HCEC 1CT (cell line): ENCODE measurements around the gene PMEL.
A peak's percentile ranks its signal among the peaks of the same experiment; 100 is the strongest.
"Not testable (repeated sequence)": the region's sequence is repeated elsewhere in the genome, so short reads cannot be mapped to it uniquely, and the experiment has no call there.

Source experiments
- DNase-seq: peaks from one replicate; pipeline ENCODE4 v3.0.0-alpha.2; 2017

The PMEL gene

GRCh38 chr12:55938826-55939501 lies 26.9 kb downstream of the PMEL start:
- DNase-seq, result no peak

DNA sequence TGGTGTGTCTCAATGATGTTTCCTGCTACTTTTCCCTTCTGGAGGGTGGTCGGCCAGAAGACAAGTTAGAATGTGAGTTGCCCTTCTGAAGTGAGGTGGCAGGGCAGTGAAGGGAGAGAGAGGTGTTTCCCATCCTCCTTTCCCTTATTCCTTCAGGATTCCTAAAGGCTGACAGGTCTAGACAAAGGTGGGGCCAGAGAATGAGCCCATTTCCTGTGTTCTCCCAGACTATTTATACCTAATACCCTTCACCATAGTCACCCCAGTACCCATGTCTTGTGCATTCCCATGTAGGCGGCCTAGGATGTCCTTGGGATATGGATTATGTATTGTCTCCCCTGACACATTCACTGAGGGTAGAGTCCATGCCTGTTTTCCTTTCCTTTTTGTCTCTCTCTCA lies 27.9 kb downstream of the PMEL start:
- DNase-seq, result peak; percentile 19

DNA sequence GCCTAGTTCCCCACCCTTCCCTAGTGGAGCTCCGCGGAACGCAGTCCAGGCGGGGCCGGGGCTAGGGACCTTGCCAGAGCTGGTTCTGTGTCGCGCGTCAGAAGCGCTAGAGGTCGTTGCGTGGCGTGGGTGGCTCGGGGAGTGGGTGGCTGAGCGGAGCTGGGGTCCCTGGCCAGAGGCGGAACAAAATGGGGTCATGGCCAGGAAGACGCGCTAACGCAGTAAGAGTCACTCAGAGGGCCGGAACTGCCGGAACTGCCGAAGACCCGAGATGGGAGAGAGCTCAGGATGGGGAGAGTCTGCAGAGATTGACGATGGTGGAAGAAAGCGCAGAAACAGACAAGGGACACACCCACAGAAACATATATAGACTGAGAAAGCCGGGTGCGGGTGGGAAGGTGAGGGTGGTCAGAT lies 30.1 kb downstream of the PMEL start:
- no peak for DNase-seq

GRCh38 chr12:55934773-55935172 lies 31.1 kb downstream of the PMEL start:
- no peak for DNase-seq

- no peak for DNase-seq
These were observed 31.8 kb downstream of the PMEL start for GRCh38 chr12:55933799-55934742.

- DNase-seq, result no peak
These were observed 32.6 kb downstream of the PMEL start for GRCh38 chr12:55933169-55933798.

DNA sequence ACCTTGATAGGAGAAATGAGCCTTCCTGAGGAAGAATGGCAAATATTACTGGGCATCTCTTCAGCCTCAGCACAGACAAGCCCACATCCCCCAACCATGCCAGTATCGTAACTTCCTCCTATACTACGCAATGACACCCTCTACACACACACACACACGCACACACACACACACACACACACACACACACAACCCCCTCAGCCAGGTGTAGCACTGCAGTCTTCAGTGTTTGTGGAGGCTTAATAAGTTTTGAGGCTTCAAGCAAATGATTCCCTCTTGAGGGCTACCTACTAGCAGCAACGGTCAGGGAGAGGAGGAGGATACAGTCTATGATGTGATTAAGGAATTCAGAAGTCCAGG lies 33.3 kb downstream of the PMEL start:
- DNase-seq, result no peak

- DNase-seq, result peak; percentile 45
These were observed 33.9 kb downstream of the PMEL start for GRCh38 chr12:55931780-55932550.

DNA sequence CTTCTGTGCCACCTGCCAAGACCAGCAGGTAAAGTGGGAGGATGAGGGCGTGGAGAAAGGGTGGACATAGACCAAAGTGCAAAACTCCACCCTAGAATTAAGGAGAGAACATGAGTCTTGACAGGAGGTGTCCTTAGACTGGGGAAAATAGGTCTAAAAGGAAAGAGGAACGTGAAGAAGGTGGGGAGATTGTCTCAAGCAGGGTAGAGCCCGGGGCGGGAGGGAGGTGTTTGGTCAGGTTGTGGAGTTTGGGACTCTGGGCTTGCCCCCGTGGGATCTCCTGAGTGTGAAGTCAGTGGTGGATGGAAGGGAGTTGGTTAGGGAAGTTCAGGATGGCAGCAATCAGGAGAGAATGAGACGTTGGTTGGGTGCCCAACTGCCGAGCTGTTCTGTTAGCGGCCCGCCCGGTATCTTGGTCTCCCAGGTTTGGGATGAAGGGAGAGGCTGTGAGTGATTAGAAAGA lies 34.5 kb downstream of the PMEL start:
- no peak for DNase-seq

GRCh38 chr12:55930771-55931316 lies 35.0 kb downstream of the PMEL start, which contains the start of gene DGKA:
DGKA (plus strand) TSS chr12:55931162; CDS start chr12:55936504, 5,342 bp downstream.
- DNase-seq, result peak; percentile 78

- no peak for DNase-seq
These were observed 36.5 kb downstream of the PMEL start for GRCh38 chr12:55929306-55929791.

- peak; percentile 73 for DNase-seq
These were observed 38.0 kb downstream of the PMEL start, which contains the start of gene PYM1 for GRCh38 chr12:55927588-55928502. PYM1 (minus strand) TSS chr12:55927894; CDS start chr12:55927761, 133 bp downstream.

- peak; percentile 92 for DNase-seq
These were observed 38.9 kb downstream of the PMEL start for GRCh38 chr12:55926738-55927587.

DNA sequence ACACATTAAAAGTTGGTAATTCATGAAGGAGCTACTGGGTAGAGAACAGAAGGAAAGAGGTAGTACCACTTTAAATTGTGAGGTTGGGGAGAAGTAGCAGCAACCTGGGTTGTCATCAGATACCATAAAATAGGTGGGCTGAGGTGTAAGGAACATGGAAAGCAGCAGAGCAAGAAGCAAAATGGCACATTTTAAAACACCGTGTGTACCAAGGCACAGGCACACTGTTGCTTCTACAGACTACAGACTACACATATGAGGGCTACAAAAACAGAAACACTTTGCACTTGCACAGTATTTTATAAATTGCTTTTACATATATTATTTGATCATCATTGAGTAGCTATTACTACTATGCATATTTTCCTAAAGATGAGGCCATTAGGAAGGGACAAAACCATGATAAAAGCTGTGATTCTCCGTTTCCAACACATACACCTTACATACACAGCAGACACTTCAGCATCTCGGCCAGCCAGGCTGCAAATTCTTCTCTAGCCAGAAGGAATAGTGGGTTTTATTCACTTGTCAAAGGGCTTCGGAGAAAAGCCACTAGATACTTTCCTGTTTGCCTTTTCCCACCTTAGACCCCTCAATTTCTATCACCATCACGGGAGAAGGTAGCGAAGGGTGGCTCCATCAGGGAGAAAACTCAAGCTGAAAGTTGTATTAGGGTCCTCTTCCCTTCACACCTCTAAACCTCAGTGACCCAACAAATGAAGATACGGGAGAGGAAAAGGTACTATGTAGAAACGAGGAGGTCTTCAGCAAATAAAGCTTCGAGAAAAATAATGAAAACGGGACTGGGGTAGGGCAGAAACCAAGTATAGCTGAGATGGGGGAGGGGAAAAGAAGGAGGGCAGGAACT lies 39.7 kb downstream of the PMEL start:
- no peak for DNase-seq

DNA sequence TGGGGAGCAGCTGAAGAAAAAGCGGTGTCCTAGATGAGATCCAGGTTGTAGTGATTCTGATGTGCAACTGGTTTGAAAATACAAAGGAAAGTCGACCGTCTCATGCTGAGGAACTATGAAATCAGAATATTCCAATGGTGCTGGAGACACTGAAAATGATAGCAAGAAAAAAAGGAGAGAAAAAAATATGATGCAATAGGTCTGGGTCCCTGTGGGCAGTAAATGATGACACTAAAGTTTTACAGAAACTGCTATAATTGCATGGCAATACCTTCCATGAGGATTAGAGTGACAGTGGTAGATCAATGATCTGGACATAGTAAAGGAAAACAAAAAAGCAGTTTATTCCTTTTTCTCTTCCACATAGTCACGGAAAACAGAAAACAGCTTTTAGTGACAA lies 40.5 kb downstream of the PMEL start:
- DNase-seq, result no peak

DNA sequence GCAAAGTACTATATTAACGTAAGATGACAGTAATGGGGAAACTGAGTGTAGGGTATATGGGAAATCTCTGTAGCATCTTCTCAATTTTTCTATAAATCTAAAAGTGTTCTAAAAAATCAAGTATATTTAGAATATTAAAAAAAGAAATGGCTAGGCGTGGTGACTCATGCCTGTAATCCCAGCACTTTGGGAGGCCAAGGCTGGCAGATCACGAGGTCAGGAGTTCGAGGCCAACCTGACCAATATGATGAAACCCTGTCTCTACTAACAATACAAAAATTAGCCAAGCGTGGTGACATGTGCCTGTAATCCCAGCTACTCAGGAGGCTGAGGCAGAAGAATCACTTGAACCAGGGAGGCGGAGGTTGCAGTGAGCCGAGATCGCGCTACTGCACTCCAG lies 42.2 kb downstream of the PMEL start:
- not testable (repeated sequence) for DNase-seq

- peak; percentile 38 for DNase-seq
These were observed 43.7 kb downstream of the PMEL start for GRCh38 chr12:55922126-55922525.

DNA sequence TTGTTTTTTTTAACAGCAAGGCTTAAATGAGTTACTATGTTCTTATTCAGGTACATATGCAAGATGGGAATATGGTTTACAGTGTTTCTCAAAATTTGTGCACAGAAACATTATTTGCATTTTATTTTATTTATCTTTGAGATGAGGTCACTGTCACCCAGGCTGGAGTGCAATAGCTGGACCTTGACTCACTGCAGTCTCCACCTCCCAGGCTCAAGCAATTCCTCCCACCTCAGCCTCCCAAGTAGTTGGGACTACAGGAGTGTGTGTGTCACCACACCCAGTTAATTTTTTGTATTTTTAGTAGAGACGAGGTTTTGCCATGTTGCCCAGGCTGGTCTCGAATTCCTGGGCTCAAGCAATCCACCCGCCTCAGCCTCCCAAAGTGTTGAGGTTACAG lies 46.8 kb downstream of the PMEL start:
- DNase-seq, result peak; percentile 64

GRCh38 chr12:55915482-55915859 lies 50.4 kb downstream of the PMEL start:
- no peak for DNase-seq
